Cardiac fibroblast (primary cell): ENCODE data around the gene MYO5B.
"Not testable (repeated sequence)": the region's sequence is repeated elsewhere in the genome, so short reads cannot be mapped to it uniquely, and the experiment has no call there.

Experiments
- DNase-seq, 2 donors: peaks; one replicate each; pipeline versions ENCODE4 v3.0.0 to v3.0.0-alpha.2; 2010; ENCODE audit warnings: low read depth in 2 of 2
- H3K4me3 ChIP-seq, 2 donors: replicated peaks in 1 of 2; 1 replicate in 1 of 2; 2 replicates in 1 of 2; pipeline ENCODE4 v1.5.1; 2011; ENCODE audit warnings: low read depth in 2 of 2, low read length in 2 of 2, mild to moderate bottlenecking in 2 of 2, moderate library complexity in 1 of 2
- CTCF ChIP-seq: IDR thresholded peaks from one replicate; pipeline ENCODE4 v1.5.1; 2011; ENCODE audit warnings: low read depth, mild to moderate bottlenecking, low read length, inconsistent platforms

The MYO5B gene

GRCh38 chr18:50194631-50195532, at the start of gene MYO5B:
TSS of gene MYO5B (minus strand) at chr18:50195147. CDS start at chr18:50194793, 354 bp downstream.
- no peak for DNase-seq

GRCh38 chr18:50241768-50242167, 46.8 kb upstream of the MYO5B start:
- not testable (repeated sequence) for H3K4me3 ChIP-seq, DNase-seq

More at GRCh38 chr18:50194631-50195532, at the start of gene MYO5B:
- no peak for TF ChIP-seq CTCF
- no peak within 1 kb of the TSS for H3K4me3 ChIP-seq

- TF ChIP-seq CTCF: no peak
- peak in 1 of 2 donors; percentile 45 for DNase-seq
- H3K4me3 ChIP-seq: no peak overlapping the region
These were observed 45.2 kb upstream of the MYO5B start for GRCh38 chr18:50240080-50240563.

- no peak overlapping the region for H3K4me3 ChIP-seq
- DNase-seq: no peak
- TF ChIP-seq CTCF: no peak
These were observed 37.5 kb upstream of the MYO5B start for GRCh38 chr18:50232419-50232818.

GRCh38 chr18:50231621-50232020, 36.7 kb upstream of the MYO5B start:
- DNase-seq: peak in 1 of 2 donors; percentile 7
- no peak for TF ChIP-seq CTCF
- H3K4me3 ChIP-seq: no peak overlapping the region

GRCh38 chr18:50220249-50220648, 25.3 kb upstream of the MYO5B start:
- not testable (repeated sequence) for H3K4me3 ChIP-seq, DNase-seq

GRCh38 chr18:50218432-50219197, 23.7 kb upstream of the MYO5B start:
- DNase-seq: peak; percentile 37 to 54
- H3K4me3 ChIP-seq: no peak overlapping the region
- peak; percentile 51 for TF ChIP-seq CTCF
